Measurements from ENCODE around the gene BCAT1.

The BCAT1 gene

DNA sequence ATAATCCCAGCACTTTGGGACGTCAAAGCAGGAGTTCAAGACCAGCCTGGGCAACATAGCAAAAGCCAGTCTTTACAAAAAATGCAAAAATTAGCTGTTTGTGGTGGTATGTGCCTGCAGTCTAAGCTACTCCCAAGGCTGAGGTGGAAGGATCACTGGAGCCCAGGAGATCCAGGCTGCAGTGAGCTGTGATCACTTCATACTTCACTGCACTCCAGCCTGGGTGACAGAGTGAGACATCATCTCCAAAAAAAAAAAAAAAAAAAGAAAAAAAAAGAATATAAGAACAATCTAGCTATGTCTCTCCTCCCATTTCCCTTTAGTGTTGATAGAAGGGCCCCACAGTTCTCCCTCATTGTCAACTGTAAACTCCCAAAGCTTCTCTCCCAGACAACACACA is 3.5 kb upstream of the BCAT1 start:
- H3K27ac ChIP-seq (replicated peaks; ENCODE audit: low read length): no peak overlapping the region
- H3K9ac ChIP-seq (ENCODE audit: low read depth, low read length, poor library complexity): no peak overlapping the region
- no peaks in the 10 kb centered on the region for H3K27me3 ChIP-seq (ENCODE audit: control insufficient read depth in 3 of 3, insufficient read depth in 3 of 3, low read depth in 1 of 3, low read length in 3 of 3)
- H3K14ac ChIP-seq (ENCODE audit: low read length): no peak overlapping the region
- no peak overlapping the region for H3K4ac ChIP-seq (ENCODE audit: low read length)
- no peak overlapping the region for H2AK5ac ChIP-seq (ENCODE audit: low read depth, low read length)
- H4K8ac ChIP-seq (ENCODE audit: low read depth, low read length): no peak overlapping the region
- H3K4me2 ChIP-seq (ENCODE audit: insufficient read depth, low read length, poor library complexity, severe bottlenecking): no peak overlapping the region
- H3K23ac ChIP-seq (ENCODE audit: low read depth, low read length, poor library complexity): no peak overlapping the region
- no CpG with 5 or more reads among the region's 1 CpG for WGBS, 2 donors (ENCODE audit: extremely low coverage in 2 of 2, insufficient read length in 2 of 2, insufficient replicate concordance in 1 of 2)
- DNase-seq (ENCODE audit: low spot score): no peak
- H3K36me3 ChIP-seq (replicated peaks in 1 of 2; ENCODE audit: control insufficient read depth in 2 of 2, insufficient read depth in 2 of 2, low read length in 2 of 2): no peaks in the 10 kb centered on the region
- no peak overlapping the region for H2BK5ac ChIP-seq (ENCODE audit: low read length)
- no peak overlapping the region for H3K4me3 ChIP-seq (ENCODE audit: low read length in 2 of 2)
- H2BK12ac ChIP-seq (ENCODE audit: low read length): no peak overlapping the region
- H3K4me1 ChIP-seq (ENCODE audit: control insufficient read depth in 2 of 2, insufficient read depth in 1 of 2, low read depth in 1 of 2, low read length in 2 of 2): peaks cover 0 to 8% of the 10 kb centered on the region in 2 donors
- H3K9me3 ChIP-seq (replicated peaks in 1 of 2; ENCODE audit: control insufficient read depth in 2 of 2, insufficient read depth in 1 of 2, low read depth in 1 of 2, low read length in 2 of 2): no peaks in the 10 kb centered on the region
- no peak overlapping the region for H4K91ac ChIP-seq (ENCODE audit: low read depth, low read length, poor library complexity)
- peaks cover 3% of the 10 kb centered on the region for H3K79me1 ChIP-seq (ENCODE audit: low read depth, low read length)
- H2BK15ac ChIP-seq (ENCODE audit: low read length): no peak overlapping the region
- no peak overlapping the region for H2AFZ ChIP-seq (ENCODE audit: low read length)
- H3K18ac ChIP-seq (ENCODE audit: low read length): no peak overlapping the region
- H2BK120ac ChIP-seq (ENCODE audit: low read depth, low read length): no peak overlapping the region

- Histone ChIP-seq H4K8ac (ENCODE audit: low read depth, low read length) (no peak overlapping the region), H3K4me3 (ENCODE audit: low read length in 2 of 2) (no peak overlapping the region), H3K9ac (ENCODE audit: low read depth, low read length, poor library complexity) (no peak overlapping the region), H3K36me3 (replicated peaks in 1 of 2; ENCODE audit: control insufficient read depth in 2 of 2, insufficient read depth in 2 of 2, low read length in 2 of 2) (peaks cover 0 to 2% of the 10 kb centered on the region in 2 donors), H3K27ac (replicated peaks; ENCODE audit: low read length) (no peak overlapping the region), H2BK12ac (ENCODE audit: low read length) (no peak overlapping the region), H4K91ac (ENCODE audit: low read depth, low read length, poor library complexity) (no peak overlapping the region), H2BK15ac (ENCODE audit: low read length) (no peak overlapping the region), H3K4me1 (ENCODE audit: control insufficient read depth in 2 of 2, insufficient read depth in 1 of 2, low read depth in 1 of 2, low read length in 2 of 2) (peaks cover 5 to 10% of the 10 kb centered on the region in 2 donors), H3K27me3 (ENCODE audit: control insufficient read depth in 3 of 3, insufficient read depth in 3 of 3, low read depth in 1 of 3, low read length in 3 of 3) (no peaks in the 10 kb centered on the region), H2AK5ac (ENCODE audit: low read depth, low read length) (no peak overlapping the region), H3K23ac (ENCODE audit: low read depth, low read length, poor library complexity) (no peak overlapping the region), H3K4me2 (ENCODE audit: insufficient read depth, low read length, poor library complexity, severe bottlenecking) (no peak overlapping the region), H3K9me3 (replicated peaks in 1 of 2; ENCODE audit: control insufficient read depth in 2 of 2, insufficient read depth in 1 of 2, low read depth in 1 of 2, low read length in 2 of 2) (no peaks in the 10 kb centered on the region), H3K14ac (ENCODE audit: low read length) (no peak overlapping the region), H2AFZ (ENCODE audit: low read length) (no peak overlapping the region), H3K4ac (ENCODE audit: low read length) (no peak overlapping the region), H2BK5ac (ENCODE audit: low read length) (no peak overlapping the region), H2BK120ac (ENCODE audit: low read depth, low read length) (no peak overlapping the region), H3K79me1 (ENCODE audit: low read depth, low read length) (peaks cover 3% of the 10 kb centered on the region), H3K18ac (ENCODE audit: low read length) (no peak overlapping the region)
- no CpG with 5 or more reads among the region's 3 CpGs for WGBS, 2 donors (ENCODE audit: extremely low coverage in 2 of 2, insufficient read length in 2 of 2, insufficient replicate concordance in 1 of 2)
- DNase-seq (ENCODE audit: low spot score): no peak
Measured at GRCh38 chr12:24950231-24950834, 1.4 kb upstream of the BCAT1 start.

DNA sequence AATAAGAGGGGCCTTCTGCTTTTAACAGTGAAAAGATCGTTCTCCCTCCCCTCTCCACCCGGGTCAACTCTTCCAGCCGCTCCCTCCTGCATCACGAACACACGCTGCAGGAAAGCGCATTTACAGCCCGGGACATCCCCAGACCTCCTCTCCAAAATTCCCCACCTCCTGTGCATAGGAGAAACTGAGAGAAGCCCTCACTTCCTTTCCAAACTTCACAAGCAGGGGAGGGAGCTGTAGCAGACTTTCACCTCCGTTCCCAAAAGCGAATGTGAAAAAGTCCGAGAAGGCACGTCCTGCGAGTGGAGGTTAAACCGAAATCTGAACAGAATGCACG is 513 bp downstream of the BCAT1 start:
- H3K4ac ChIP-seq (ENCODE audit: low read length): no peak overlapping the region
- no peaks in the 10 kb centered on the region for H3K27me3 ChIP-seq (ENCODE audit: control insufficient read depth in 3 of 3, insufficient read depth in 3 of 3, low read depth in 1 of 3, low read length in 3 of 3)
- peaks cover 3% of the 10 kb centered on the region for H3K79me1 ChIP-seq (ENCODE audit: low read depth, low read length)
- H3K9me3 ChIP-seq (replicated peaks in 1 of 2; ENCODE audit: control insufficient read depth in 2 of 2, insufficient read depth in 1 of 2, low read depth in 1 of 2, low read length in 2 of 2): peaks cover 0 to 5% of the 10 kb centered on the region in 2 donors
- no CpG with 5 or more reads among the region's 14 CpGs for WGBS, 2 donors (ENCODE audit: extremely low coverage in 2 of 2, insufficient read length in 2 of 2, insufficient replicate concordance in 1 of 2)
- H3K23ac ChIP-seq (ENCODE audit: low read depth, low read length, poor library complexity): no peak overlapping the region
- H2BK12ac ChIP-seq (ENCODE audit: low read length): no peak overlapping the region
- H2AK5ac ChIP-seq (ENCODE audit: low read depth, low read length): peak overlapping the region; percentile 12
- peak overlapping the region; percentile 65 for H3K4me2 ChIP-seq (ENCODE audit: insufficient read depth, low read length, poor library complexity, severe bottlenecking)
- peak overlapping the region; percentile 73 to 93 for H3K4me3 ChIP-seq (ENCODE audit: low read length in 2 of 2)
- H3K18ac ChIP-seq (ENCODE audit: low read length): peak overlapping the region; percentile 94
- peak; percentile 26 for DNase-seq (ENCODE audit: low spot score)
- H2BK5ac ChIP-seq (ENCODE audit: low read length): peak overlapping the region; percentile 98
- H3K14ac ChIP-seq (ENCODE audit: low read length): peak overlapping the region; percentile 25
- H4K91ac ChIP-seq (ENCODE audit: low read depth, low read length, poor library complexity): no peak overlapping the region
- peak overlapping the region; percentile 94 for H3K9ac ChIP-seq (ENCODE audit: low read depth, low read length, poor library complexity)
- H3K27ac ChIP-seq (replicated peaks; ENCODE audit: low read length): peak overlapping the region; percentile 91
- peak overlapping the region; percentile 92 for H2BK120ac ChIP-seq (ENCODE audit: low read depth, low read length)
- peaks cover 0 to 18% of the 10 kb centered on the region in 2 donors for H3K36me3 ChIP-seq (replicated peaks in 1 of 2; ENCODE audit: control insufficient read depth in 2 of 2, insufficient read depth in 2 of 2, low read length in 2 of 2)
- H2BK15ac ChIP-seq (ENCODE audit: low read length): peak overlapping the region; percentile 93
- H3K4me1 ChIP-seq (ENCODE audit: control insufficient read depth in 2 of 2, insufficient read depth in 1 of 2, low read depth in 1 of 2, low read length in 2 of 2): peaks cover 5 to 10% of the 10 kb centered on the region in 2 donors
- no peak overlapping the region for H4K8ac ChIP-seq (ENCODE audit: low read depth, low read length)
- H2AFZ ChIP-seq (ENCODE audit: low read length): peak overlapping the region; percentile 87

DNA sequence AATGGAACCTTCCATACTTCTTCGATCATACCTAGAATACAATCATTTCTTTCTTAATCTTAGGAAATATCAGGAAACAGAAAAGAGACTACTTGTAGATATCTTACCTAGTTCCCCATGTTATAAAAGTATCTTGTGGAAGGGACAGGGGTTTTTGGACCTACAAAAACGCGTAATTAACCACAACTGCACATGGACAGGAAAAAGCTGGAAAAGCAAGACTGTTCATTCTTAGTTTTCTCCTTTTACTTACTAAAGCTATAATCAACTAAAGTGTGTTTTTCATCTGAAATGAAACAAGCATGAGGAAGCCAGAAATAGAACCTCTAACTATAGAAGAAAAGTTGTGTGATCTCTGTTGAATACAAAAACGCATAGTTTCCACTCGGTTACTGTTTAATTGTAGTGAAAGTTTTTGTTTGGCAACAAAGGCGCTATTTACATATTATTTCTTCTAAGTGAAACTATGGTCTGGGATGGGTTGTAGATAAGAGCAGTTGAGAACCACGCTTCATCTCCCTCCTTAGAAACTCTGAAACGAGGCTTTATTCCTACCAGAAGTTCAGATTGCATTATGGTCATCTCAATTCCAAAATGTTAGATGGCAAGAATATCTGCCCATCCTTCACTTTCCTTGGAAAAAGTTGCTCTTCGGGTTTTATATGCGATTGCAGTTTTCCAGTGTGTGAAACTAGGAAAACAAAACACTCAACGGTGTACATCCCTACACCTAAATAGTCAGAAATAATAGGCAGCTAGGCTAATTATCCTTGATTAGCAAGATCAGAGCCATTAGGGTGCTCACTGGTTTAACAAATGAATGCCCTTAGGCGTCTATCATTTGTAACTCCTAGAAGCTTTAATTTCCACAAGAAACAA is 1.1 kb downstream of the BCAT1 start:
- Histone ChIP-seq H2BK120ac (ENCODE audit: low read depth, low read length) (no peak overlapping the region), H3K79me1 (ENCODE audit: low read depth, low read length) (peaks cover 3% of the 10 kb centered on the region), H3K27me3 (ENCODE audit: control insufficient read depth in 3 of 3, insufficient read depth in 3 of 3, low read depth in 1 of 3, low read length in 3 of 3) (no peaks in the 10 kb centered on the region), H4K8ac (ENCODE audit: low read depth, low read length) (no peak overlapping the region), H2BK5ac (ENCODE audit: low read length) (no peak overlapping the region), H3K4me1 (ENCODE audit: control insufficient read depth in 2 of 2, insufficient read depth in 1 of 2, low read depth in 1 of 2, low read length in 2 of 2) (peaks cover 5 to 10% of the 10 kb centered on the region in 2 donors), H2BK15ac (ENCODE audit: low read length) (no peak overlapping the region), H3K14ac (ENCODE audit: low read length) (no peak overlapping the region), H4K91ac (ENCODE audit: low read depth, low read length, poor library complexity) (no peak overlapping the region), H3K4me2 (ENCODE audit: insufficient read depth, low read length, poor library complexity, severe bottlenecking) (peak overlapping the region; percentile 51), H3K9ac (ENCODE audit: low read depth, low read length, poor library complexity) (peak overlapping the region; percentile 47), H3K9me3 (replicated peaks in 1 of 2; ENCODE audit: control insufficient read depth in 2 of 2, insufficient read depth in 1 of 2, low read depth in 1 of 2, low read length in 2 of 2) (peaks cover 0 to 9% of the 10 kb centered on the region in 2 donors), H3K4me3 (ENCODE audit: low read length in 2 of 2) (peak overlapping the region; percentile 73 to 93), H3K27ac (replicated peaks; ENCODE audit: low read length) (peak overlapping the region; percentile 91), H2AFZ (ENCODE audit: low read length) (peak overlapping the region; percentile 87), H3K23ac (ENCODE audit: low read depth, low read length, poor library complexity) (no peak overlapping the region), H2AK5ac (ENCODE audit: low read depth, low read length) (no peak overlapping the region), H3K18ac (ENCODE audit: low read length) (no peak overlapping the region), H2BK12ac (ENCODE audit: low read length) (no peak overlapping the region), H3K36me3 (replicated peaks in 1 of 2; ENCODE audit: control insufficient read depth in 2 of 2, insufficient read depth in 2 of 2, low read length in 2 of 2) (peaks cover 0 to 21% of the 10 kb centered on the region in 2 donors), H3K4ac (ENCODE audit: low read length) (no peak overlapping the region)
- DNase-seq (ENCODE audit: low spot score): no peak
- no CpG with 5 or more reads among the region's 12 CpGs for WGBS, 2 donors (ENCODE audit: extremely low coverage in 2 of 2, insufficient read length in 2 of 2, insufficient replicate concordance in 1 of 2)

All from neuronal stem cell (in vitro differentiated cells).